LHCN-M2 (cell line): Measurements from ENCODE around the gene MPHOSPH10. TPM values are rescaled to one million over a fixed set of nuclear protein-coding genes. Genes with fewer than 3 reads are reported as not detected.
A peak's percentile ranks its signal among the peaks of the same experiment; 100 is the strongest.
"Not testable (repeated sequence)": the region's sequence is repeated elsewhere in the genome, so short reads cannot be mapped to it uniquely, and the experiment has no call there.

Experiments used
- DNase-seq: peaks from one replicate; pipeline ENCODE4 v3.0.0-alpha.2; 2012; ENCODE audit warnings: low read depth
- total RNA-seq: library from RNA; depleted of rRNA; stranded (reverse); fragments of >200 nt; gene quantifications from 2 replicates; pipeline ENCODE4 v1.2.3, GENCODE V29; 2014; rRNA removed

MPHOSPH10 gene
- total RNA-seq, 1 experiment from 2014 or later: 28.9 TPM

- no peak for DNase-seq
Observed at GRCh38 chr2:71166812-71167211, 36.4 kb downstream of the MPHOSPH10 start.

GRCh38 chr2:71173096-71173495 is 42.7 kb downstream of the MPHOSPH10 start:
- no peak for DNase-seq

GRCh38 chr2:71174207-71174606 is 43.8 kb downstream of the MPHOSPH10 start:
- DNase-seq: no peak

GRCh38 chr2:71178836-71179235 is 48.4 kb downstream of the MPHOSPH10 start:
- DNase-seq: not testable (repeated sequence)

- no peak for DNase-seq
Observed at GRCh38 chr2:71181316-71181715, 50.9 kb downstream of the MPHOSPH10 start.

GRCh38 chr2:71183306-71184115 is 53.1 kb downstream of the MPHOSPH10 start:
- DNase-seq: not testable (repeated sequence)

GRCh38 chr2:71186973-71187372 is 56.5 kb downstream of the MPHOSPH10 start:
- DNase-seq: no peak

- no peak for DNase-seq
Observed at GRCh38 chr2:71187589-71187988, 57.2 kb downstream of the MPHOSPH10 start.

- peak; percentile 28 for DNase-seq
Observed at GRCh38 chr2:71190656-71191569, 60.5 kb downstream of the MPHOSPH10 start.

- DNase-seq: no peak
Observed at GRCh38 chr2:71191570-71191943, 61.1 kb downstream of the MPHOSPH10 start.

Other genes with a start within 250 kb of the MPHOSPH10 start
- gene VAX2, start 230.1 kb upstream of the MPHOSPH10 start, total RNA-seq: 5.4 and 9.8 TPM in 2 replicates
- gene ATP6V1B1, start 194.7 kb upstream of the MPHOSPH10 start, total RNA-seq: 0.90 and 2.0 TPM in 2 replicates
- gene ANKRD53, start 152.0 kb upstream of the MPHOSPH10 start, total RNA-seq: 0.11 and 0.83 TPM in 2 replicates
- gene TEX261, start 135.8 kb upstream of the MPHOSPH10 start, total RNA-seq: 61.9 and 76.6 TPM in 2 replicates
- gene NAGK, start 62.0 kb upstream of the MPHOSPH10 start, total RNA-seq: 124 TPM in 2 replicates
- 6.2 and 10.6 TPM in 2 replicates for gene MCEE, start 405 bp upstream of the MPHOSPH10 start, total RNA-seq
- 0.06 and 0.17 TPM in 2 replicates for gene PAIP2B, start 96.5 kb downstream of the MPHOSPH10 start, total RNA-seq
- gene ZNF638, start 201.1 kb downstream of the MPHOSPH10 start, total RNA-seq: 87.7 and 101 TPM in 2 replicates